GM13977 (cell line): ENCODE data around the gene XRCC3.

Experiments used
- DNase-seq: peaks from one replicate; pipeline ENCODE4 v3.0.0; 2012; ENCODE audit warnings: low spot score
- in situ Hi-C: fragments of 300-500 bp; cut with MboI; formaldehyde crosslinking; loops from one replicate; pipeline ENCODE4 v1.12.0; 2022; ENCODE audit warnings: low sequenced_read_pairs, low pct_unique_long_range_greater_than_20kb, mixed read lengths, inconsistent platforms; ENCODE audit not compliant: unreplicated experiment
- TF ChIP-seq, protein P1 (sequence below): IDR thresholded peaks from 2 replicates; pipeline ENCODE4 v1.5.1; 2012; ENCODE audit warnings: mild to moderate bottlenecking, control low read depth; ENCODE audit not compliant: insufficient read depth; ENCODE audit errors: extremely low read depth, missing control alignments

XRCC3 gene

DNA sequence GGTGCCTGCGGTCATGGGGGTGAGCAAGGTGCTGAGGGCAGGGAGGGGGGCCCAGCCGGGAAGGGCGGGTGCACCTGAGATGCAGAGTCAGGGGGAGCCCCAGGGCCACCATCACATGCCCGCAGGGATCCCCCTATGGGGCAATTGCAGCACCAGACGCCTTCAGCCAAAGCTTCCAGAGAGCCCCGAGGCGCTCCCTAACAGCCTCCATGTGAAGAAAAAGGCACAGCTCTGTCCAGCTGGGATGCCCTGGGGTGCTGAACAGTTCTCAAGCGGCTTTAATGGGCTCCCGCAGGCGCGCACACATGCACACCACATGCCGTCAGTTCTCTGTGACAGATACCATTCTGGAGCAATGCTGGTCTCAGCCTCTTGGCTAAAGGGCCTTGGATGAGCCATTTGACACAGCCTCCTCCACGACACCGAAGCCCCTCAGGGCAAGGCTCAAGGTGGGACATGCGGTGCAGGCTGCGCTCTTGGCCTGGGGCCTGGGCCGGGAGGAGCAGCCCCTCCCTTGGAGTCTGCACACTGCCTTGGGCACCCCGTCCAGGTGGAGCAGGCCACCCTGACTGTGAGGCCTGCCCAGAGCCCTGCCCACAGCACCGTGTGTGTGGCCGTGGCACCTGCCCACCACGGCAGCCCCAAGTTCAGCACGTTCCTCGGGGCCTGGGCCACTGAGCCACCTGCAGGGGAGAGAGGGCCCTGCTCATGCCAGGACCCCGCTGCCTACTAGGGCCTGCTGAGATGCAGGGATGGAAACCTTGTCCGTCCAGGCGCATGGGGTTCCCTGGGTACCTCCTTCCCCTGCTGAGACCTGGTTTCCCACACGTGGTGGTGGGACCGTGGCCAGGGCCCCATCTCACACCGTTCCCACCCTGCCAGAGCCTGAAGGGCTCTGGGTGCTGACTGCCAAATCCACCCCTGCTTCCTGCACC lies 7.7 kb downstream of the XRCC3 start:
- DNase-seq = no peak
- TF ChIP-seq, protein P1, sequence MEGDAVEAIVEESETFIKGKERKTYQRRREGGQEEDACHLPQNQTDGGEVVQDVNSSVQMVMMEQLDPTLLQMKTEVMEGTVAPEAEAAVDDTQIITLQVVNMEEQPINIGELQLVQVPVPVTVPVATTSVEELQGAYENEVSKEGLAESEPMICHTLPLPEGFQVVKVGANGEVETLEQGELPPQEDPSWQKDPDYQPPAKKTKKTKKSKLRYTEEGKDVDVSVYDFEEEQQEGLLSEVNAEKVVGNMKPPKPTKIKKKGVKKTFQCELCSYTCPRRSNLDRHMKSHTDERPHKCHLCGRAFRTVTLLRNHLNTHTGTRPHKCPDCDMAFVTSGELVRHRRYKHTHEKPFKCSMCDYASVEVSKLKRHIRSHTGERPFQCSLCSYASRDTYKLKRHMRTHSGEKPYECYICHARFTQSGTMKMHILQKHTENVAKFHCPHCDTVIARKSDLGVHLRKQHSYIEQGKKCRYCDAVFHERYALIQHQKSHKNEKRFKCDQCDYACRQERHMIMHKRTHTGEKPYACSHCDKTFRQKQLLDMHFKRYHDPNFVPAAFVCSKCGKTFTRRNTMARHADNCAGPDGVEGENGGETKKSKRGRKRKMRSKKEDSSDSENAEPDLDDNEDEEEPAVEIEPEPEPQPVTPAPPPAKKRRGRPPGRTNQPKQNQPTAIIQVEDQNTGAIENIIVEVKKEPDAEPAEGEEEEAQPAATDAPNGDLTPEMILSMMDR = no peak
- in situ Hi-C loops = no loop called here

DNA sequence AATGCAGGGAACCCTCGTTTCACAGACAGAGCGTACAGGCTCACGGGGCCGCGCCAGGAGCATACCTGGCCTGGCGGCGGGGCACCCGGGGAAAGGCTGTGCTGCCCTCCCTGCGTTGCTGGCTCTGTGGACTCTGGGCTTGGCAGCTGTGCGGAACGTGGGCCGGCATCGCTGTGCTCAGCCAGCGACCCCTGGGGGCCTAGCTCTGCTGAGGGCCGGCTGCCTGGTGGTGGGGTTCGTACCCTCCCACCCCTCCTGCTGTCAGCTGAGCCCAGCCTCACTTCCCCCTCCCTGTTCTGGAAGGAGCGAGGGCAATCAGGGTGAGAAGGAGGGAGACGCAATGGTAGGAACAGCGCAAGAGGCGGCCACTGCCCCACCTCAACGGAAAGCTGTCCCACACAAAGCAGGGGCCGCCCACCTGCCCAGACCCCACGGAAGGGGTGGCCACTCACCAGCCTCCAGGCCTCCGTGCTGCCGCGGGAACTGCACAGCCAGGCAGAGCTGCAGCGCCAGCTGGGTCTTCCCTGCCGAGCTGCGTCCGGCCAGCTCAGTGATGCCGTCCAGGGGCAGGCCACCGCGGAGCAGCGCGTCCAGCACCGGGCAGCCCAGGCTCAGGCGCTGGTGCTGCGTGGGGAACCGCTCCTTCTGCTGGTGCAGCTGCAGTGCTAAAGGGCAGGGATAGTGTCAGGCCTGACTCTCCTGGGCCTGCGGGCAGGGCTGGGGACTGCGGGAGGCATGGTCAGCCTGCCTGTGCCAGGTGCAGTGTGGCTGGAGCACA lies 8.5 kb downstream of the XRCC3 start:
- in situ Hi-C loops = no loop called here
- DNase-seq = no peak

DNA sequence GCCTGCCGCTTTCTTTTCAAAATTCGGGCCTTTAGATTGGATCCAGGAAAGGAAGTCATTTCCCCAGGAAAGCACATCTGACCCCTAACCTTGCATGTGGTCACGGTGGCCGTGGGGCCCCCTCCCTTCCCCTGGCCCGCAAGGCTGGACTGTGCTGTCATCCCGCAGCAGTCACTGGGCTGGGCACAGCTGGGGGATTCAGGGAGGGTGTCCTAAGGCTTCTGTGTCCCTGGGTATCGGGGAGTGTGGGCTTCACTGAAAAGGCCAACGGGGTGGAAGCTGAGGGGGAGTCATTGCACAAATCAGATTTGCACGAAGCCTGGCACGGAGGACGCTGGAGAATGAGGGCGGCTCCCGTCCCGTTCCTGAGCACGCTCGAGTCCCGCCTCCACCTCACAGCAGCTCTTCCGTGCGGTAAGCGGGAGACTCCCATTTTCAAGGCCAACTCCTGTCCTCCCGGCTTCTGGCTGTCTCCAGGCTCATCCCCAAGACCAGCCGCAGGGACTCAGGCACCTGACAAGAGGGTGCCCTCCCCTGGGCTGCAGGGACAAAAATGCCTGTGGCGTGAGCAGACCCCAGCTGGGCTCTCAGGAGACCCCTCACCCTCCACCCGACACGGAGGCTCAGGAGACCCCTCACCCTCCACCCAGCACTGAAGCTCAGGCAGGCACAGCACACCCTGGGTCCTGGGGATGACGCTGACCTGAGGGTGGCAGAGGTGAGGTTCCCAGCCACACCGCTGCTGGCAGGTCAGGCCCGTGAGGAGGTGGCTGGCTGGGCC lies 9.6 kb downstream of the XRCC3 start:
- no peak for DNase-seq
- TF ChIP-seq, protein P1 = no peak
- in situ Hi-C loops = no loop called here

More for the DNA sequence above, 8.5 kb downstream of the XRCC3 start:
- TF ChIP-seq, protein P1 = no peak

DNA sequence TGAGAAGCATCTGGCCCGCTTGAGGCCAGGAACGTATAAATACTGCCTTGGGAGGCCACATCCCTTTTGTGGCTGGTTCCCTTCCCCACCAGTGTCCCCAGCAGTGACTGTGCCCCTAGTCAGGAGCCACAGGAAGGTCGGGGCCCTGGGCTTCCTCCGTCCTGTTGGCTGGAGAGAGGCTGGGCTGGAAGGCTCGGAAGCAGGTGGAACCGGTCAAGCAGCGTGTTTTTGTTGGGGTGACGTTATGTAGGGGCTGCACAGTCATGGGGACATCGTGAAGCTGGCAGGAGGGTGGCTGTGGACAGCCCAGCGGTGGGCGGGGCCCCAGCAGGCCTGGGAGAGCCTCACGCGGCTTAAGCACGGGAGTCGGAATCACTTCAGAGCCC lies 10.1 kb downstream of the XRCC3 start:
- TF ChIP-seq, protein P1 = no peak
- in situ Hi-C loops = no loop called here
- DNase-seq = no peak

DNA sequence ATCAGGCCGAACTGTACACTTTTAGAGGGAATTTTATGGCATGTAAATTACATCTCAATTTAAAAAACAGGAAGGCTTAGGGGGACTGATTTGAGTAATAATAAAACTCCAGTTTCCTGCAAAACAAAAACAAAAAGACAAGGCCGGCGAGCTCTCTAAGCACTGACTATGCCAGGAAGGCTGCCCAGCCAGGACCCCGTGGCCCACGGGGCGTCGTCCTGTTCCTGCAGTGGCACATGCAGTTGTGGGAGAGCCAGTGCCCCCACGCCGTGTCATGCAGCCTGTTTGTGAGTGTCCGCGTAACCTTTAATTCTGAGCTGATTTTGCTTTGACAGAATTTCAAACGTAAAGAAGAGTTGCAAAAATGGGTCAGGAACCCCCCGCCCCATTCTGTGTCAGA lies 10.5 kb downstream of the XRCC3 start:
- no peak for DNase-seq
- TF ChIP-seq, protein P1 = no peak
- in situ Hi-C loops = no loop called here
